ENCODE results near the gene GNAT1.

The GNAT1 gene

DNA sequence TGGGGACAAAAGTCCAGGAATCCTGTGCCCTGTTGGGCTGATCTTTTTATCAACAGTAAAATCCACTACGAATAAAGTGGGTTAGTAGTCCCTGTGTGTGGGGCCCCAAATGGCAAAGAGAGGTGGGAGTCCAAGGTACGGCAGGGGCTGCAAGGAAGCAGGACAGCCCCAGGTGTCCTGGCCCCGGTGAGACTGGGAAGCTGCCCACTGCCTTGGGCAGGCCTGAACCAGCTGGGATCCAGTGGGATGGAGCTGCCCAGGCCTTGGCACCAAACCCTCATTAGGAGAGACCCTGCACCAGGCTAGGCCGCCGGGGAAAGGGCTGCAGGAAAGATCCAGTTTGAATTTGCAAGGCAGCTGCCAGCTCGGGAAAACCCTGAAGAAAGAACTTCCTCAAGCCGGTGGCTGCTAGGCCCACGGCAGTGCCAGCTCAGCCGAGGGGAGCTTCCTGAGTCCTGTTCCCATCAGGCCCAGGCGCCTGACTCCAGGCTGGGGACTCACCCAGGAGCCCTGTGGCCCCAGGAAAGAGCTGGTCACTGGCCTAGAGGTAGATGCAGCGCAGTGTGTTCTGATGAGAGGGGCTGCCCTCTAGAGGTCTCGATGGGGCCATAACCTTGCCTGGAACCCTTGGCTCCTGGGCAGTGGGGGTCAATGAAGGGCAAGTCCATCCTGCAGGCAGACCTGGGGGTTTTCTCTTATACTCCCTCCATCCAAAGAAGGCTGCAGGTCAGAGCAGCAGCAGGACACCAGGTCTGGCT, 30.2 kb downstream of the GNAT1 start:
- CTCF ChIA-PET, result interaction anchor here (0.9 to 1.9 kb wide), 2 partner anchors 17 to 27 kb away, joined by 3 to 7 read pairs; partner anchors contain the start of gene SLC38A3
- POLR2A ChIA-PET, result interaction anchor here (1.1 to 1.2 kb wide), 2 partner anchors 11 to 19 kb away, joined by 3 to 4 read pairs; no protein-coding TSS in a partner anchor
- TF ChIP-seq SP1 (IDR thresholded peaks at IDR 0.05), result no peak
- TF ChIP-seq PKNOX1 (IDR thresholded peaks at IDR 0.05), result no peak
- TF ChIP-seq L3MBTL2 (conservative IDR thresholded peaks at IDR 0.05), result no peak
- no peak for TF ChIP-seq LEF1 (IDR thresholded peaks at IDR 0.05; ENCODE audit: borderline replicate concordance)
- TF ChIP-seq SUZ12 (IDR thresholded peaks at IDR 0.05), result no peak
- TF ChIP-seq NFRKB (IDR thresholded peaks at IDR 0.05), result no peak
- TF ChIP-seq ZNF384 (IDR thresholded peaks at IDR 0.05), result no peak
- no peak for TF ChIP-seq CTBP1 (IDR thresholded peaks at IDR 0.05; ENCODE audit: borderline replicate concordance)
- TF ChIP-seq BHLHE40 (IDR thresholded peaks at IDR 0.05; ENCODE audit: borderline replicate concordance), result no peak
- TF ChIP-seq TARDBP (IDR thresholded peaks at IDR 0.05), result no peak
- no peak for TF ChIP-seq HDGF (IDR thresholded peaks at IDR 0.05; ENCODE audit: borderline replicate concordance)
- TF ChIP-seq ELF4 (IDR thresholded peaks at IDR 0.05), result no peak
- no peak for TF ChIP-seq FOXK2 (IDR thresholded peaks at IDR 0.05)
- no peak for TF ChIP-seq FOXA1 (IDR thresholded peaks at IDR 0.05)
- TF ChIP-seq ARNT (IDR thresholded peaks at IDR 0.05), result no peak
- no peak for TF ChIP-seq FOXM1 (IDR thresholded peaks at IDR 0.05; ENCODE audit: borderline replicate concordance)
- no peak for DNase-seq (ENCODE audit: extremely low spot score)

GRCh38 chr3:50222169-50222528, 30.7 kb downstream of the GNAT1 start:
- ChIA-PET POLR2A (interaction anchor here (1.1 to 1.2 kb wide), 2 partner anchors 12 to 20 kb away, joined by 3 to 4 read pairs; no protein-coding TSS in a partner anchor), CTCF (interaction anchor here (1.9 kb wide), 1 partner anchor 28 kb away, joined by 7 read pairs; no protein-coding TSS in a partner anchor)
- DNase-seq (ENCODE audit: extremely low spot score), result no peak
- no peak for TF ChIP-seq SUZ12 (IDR thresholded peaks at IDR 0.05)
- TF ChIP-seq ELF4 (IDR thresholded peaks at IDR 0.05), result no peak
- TF ChIP-seq TARDBP (IDR thresholded peaks at IDR 0.05), result no peak
- no peak for TF ChIP-seq CTBP1 (IDR thresholded peaks at IDR 0.05; ENCODE audit: borderline replicate concordance)
- TF ChIP-seq LEF1 (IDR thresholded peaks at IDR 0.05; ENCODE audit: borderline replicate concordance), result no peak
- TF ChIP-seq SP1 (IDR thresholded peaks at IDR 0.05), result no peak
- no peak for TF ChIP-seq PKNOX1 (IDR thresholded peaks at IDR 0.05)
- no peak for TF ChIP-seq NFRKB (IDR thresholded peaks at IDR 0.05)
- no peak for TF ChIP-seq FOXA1 (IDR thresholded peaks at IDR 0.05)
- TF ChIP-seq FOXM1 (IDR thresholded peaks at IDR 0.05; ENCODE audit: borderline replicate concordance), result no peak
- TF ChIP-seq ZNF384 (IDR thresholded peaks at IDR 0.05), result no peak

DNA sequence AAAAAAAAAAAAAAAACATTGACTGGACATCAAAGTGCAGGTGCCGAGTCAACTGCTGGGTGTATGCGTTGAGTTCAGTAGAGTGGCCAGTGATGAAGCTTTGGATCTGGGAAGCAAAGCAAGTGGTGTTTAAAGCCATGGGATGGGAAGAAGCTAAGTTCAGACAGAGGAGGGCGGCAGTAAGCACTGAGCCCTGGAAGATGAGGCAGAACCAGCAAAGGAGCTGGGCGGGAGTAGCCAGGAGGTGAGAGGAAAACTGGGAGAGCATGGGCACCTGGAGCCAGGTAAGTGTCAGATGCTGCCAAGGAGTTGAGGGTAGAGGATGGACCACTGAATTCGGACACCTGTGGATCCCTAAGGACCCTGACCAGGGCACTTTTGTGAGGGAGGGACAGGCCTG, 33.2 kb downstream of the GNAT1 start:
- ChIA-PET CTCF (interaction anchor here (0.6 to 3.3 kb wide), 4 partner anchors 13 to 35 kb away, joined by 5 to 35 read pairs (median 11); no protein-coding TSS in a partner anchor), POLR2A (interaction anchor here (0.7 to 0.8 kb wide), 2 partner anchors 20 to 30 kb away, joined by 3 to 4 read pairs; no protein-coding TSS in a partner anchor)
- TF ChIP-seq L3MBTL2 (conservative IDR thresholded peaks at IDR 0.05) (no peak), BHLHE40 (IDR thresholded peaks at IDR 0.05; ENCODE audit: borderline replicate concordance) (no peak), SP1 (IDR thresholded peaks at IDR 0.05) (no peak), FOXK2 (IDR thresholded peaks at IDR 0.05) (no peak), SUZ12 (IDR thresholded peaks at IDR 0.05) (no peak), ELF4 (IDR thresholded peaks at IDR 0.05) (no peak), HDGF (IDR thresholded peaks at IDR 0.05; ENCODE audit: borderline replicate concordance) (no peak), PKNOX1 (IDR thresholded peaks at IDR 0.05) (no peak), ARNT (IDR thresholded peaks at IDR 0.05) (no peak), NFRKB (IDR thresholded peaks at IDR 0.05) (no peak), FOXA1 (IDR thresholded peaks at IDR 0.05) (no peak), TARDBP (IDR thresholded peaks at IDR 0.05) (no peak), LEF1 (IDR thresholded peaks at IDR 0.05; ENCODE audit: borderline replicate concordance) (no peak), FOXM1 (IDR thresholded peaks at IDR 0.05; ENCODE audit: borderline replicate concordance) (no peak), CTBP1 (IDR thresholded peaks at IDR 0.05; ENCODE audit: borderline replicate concordance) (no peak), ZNF384 (IDR thresholded peaks at IDR 0.05) (no peak)
- DNase-seq (ENCODE audit: extremely low spot score), result no peak

- TF ChIP-seq L3MBTL2 (conservative IDR thresholded peaks at IDR 0.05), result peak; percentile 92
- TF ChIP-seq FOXM1 (IDR thresholded peaks at IDR 0.05; ENCODE audit: borderline replicate concordance), result no peak
- no peak for TF ChIP-seq ELF4 (IDR thresholded peaks at IDR 0.05)
- TF ChIP-seq ARNT (IDR thresholded peaks at IDR 0.05), result no peak
- TF ChIP-seq CTBP1 (IDR thresholded peaks at IDR 0.05; ENCODE audit: borderline replicate concordance), result no peak
- TF ChIP-seq BHLHE40 (IDR thresholded peaks at IDR 0.05; ENCODE audit: borderline replicate concordance), result no peak
- no peak for TF ChIP-seq TARDBP (IDR thresholded peaks at IDR 0.05)
- peak; percentile 29 for DNase-seq (ENCODE audit: extremely low spot score)
- ChIA-PET POLR2A (interaction anchor here (1.3 to 3.1 kb wide), 7 partner anchors 8 to 110 kb away, joined by 3 to 18 read pairs (median 7); no protein-coding TSS in a partner anchor), CTCF (interaction anchor here (0.6 to 4.5 kb wide), 12 partner anchors 9 to 107 kb away, joined by 3 to 35 read pairs (median 3); partner anchors contain the start of gene LSMEM2)
Measured at GRCh38 chr3:50226888-50227389, 35.5 kb downstream of the GNAT1 start.

DNA sequence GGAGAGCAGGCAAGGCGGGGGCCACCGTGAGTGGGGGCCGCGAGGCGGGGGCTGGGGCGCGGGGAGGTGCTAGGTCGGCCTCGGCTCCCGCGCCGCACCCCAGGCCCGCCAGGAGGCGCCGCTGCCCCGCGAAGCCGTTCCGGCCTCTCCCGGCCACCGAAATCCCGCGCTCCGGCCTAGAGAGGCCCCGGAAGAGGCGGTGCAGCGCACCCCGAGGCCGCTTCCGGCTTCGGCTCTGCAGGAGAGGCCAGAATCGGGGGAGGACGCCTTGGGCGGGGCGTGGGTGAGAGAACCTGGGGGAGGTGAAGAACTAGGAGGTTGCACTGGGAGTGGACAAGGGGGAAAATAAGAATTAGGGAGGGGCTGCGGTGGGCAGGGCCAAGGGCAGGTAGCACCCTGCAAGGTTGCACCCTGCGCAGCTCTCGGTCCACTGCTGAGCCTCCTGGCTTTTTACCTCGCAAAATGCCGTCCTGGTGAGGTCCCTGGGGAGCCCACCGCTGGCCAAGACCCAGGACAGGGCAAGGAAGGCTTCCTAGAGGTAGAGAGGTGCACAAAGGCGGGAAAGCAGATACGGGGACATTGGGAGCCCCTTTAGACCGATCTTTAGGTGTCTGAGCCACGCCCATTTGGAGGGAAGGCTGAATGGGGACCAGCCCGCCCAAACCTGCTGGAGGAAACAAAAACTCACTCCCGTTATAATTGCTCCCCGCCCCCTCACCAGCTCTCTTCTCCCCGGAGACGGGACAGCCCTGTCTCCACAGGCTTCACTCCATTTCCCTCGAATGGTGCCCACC, 36.2 kb downstream of the GNAT1 start:
- ChIA-PET POLR2A (interaction anchor here (0.6 to 3.1 kb wide), 15 partner anchors 8 to 110 kb away, joined by 3 to 18 read pairs (median 6); no protein-coding TSS in a partner anchor), CTCF (interaction anchor here (0.6 to 4.5 kb wide), 9 partner anchors 19 to 97 kb away, joined by 3 to 35 read pairs (median 5); partner anchors contain the start of gene LSMEM2)
- peak; percentile 89 for DNase-seq (ENCODE audit: extremely low spot score)
- no peak for TF ChIP-seq ARNT (IDR thresholded peaks at IDR 0.05)
- TF ChIP-seq FOXM1 (IDR thresholded peaks at IDR 0.05; ENCODE audit: borderline replicate concordance), result no peak; the same call in none of the 2 replicates
- peak; percentile 9; the same call in 1 of the 2 replicates for TF ChIP-seq L3MBTL2 (conservative IDR thresholded peaks at IDR 0.05)
- no peak for TF ChIP-seq FOXK2 (IDR thresholded peaks at IDR 0.05)
